Measurements from ENCODE around the gene PTPRM.

Gene PTPRM

DNA sequence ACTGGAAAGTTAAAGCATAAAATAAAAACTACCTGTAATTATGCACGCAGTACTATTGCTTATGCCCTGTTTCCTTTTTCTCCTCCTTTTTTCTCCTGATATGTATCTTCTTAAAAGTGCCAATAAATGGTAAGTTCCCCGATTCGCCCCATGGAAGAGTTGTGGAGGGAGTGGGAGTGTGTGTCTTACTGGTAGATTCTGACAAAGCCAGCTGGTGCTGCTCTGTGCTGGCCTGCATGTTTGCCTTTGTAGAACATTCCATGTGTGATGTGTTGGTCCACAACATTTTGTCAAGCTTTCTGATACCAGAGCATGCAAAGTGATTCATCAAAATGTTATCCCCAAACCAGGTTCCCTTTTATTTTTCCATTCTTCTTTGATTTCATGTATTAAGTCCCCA is 685.3 kb downstream of the PTPRM start:
- Histone ChIP-seq H3K4me1 (ENCODE audit: control insufficient read depth, insufficient read depth, low read length) (peaks cover 5% of the 10 kb centered on the region), H3K4me3 (ENCODE audit: low read length) (no peak overlapping the region), H3K27ac (ENCODE audit: low read length) (no peak overlapping the region), H3K9me3 (ENCODE audit: control insufficient read depth, insufficient read depth, low read length) (no peaks in the 10 kb centered on the region), H3K36me3 (ENCODE audit: control insufficient read depth, insufficient read depth, low read length) (no peaks in the 10 kb centered on the region), H3K27me3 (ENCODE audit: control insufficient read depth, insufficient read depth, low read length) (no peaks in the 10 kb centered on the region)
- DNase-seq (ENCODE audit: low read depth, low spot score) = no peak
- WGBS (ENCODE audit: insufficient coverage, insufficient read length) = no CpG with 5 or more reads among the region's 3 CpGs

DNA sequence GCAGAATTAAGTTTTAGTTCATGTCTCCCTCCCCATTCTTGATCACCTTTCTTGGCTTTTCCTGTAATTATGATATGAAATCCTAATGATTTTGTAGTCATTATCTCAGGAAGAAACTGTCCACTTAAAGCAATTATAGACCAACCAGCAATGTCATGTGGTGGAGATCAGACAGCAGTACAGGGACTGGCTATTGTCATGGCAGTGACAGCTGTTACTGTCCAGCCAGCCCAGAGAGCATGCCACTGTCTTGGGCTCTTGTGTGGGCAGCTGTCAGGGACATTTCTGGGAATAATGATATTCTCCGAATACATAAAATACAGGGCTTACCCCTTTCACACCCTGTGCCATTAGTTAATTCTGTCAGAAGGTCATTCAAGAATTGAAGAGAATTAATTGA is 686.8 kb downstream of the PTPRM start:
- H3K9me3 ChIP-seq (ENCODE audit: control insufficient read depth, insufficient read depth, low read length) = no peaks in the 10 kb centered on the region
- no CpG with 5 or more reads among the region's 1 CpG for WGBS (ENCODE audit: insufficient coverage, insufficient read length)
- peaks cover 5% of the 10 kb centered on the region for H3K4me1 ChIP-seq (ENCODE audit: control insufficient read depth, insufficient read depth, low read length)
- DNase-seq (ENCODE audit: low read depth, low spot score) = no peak
- H3K27me3 ChIP-seq (ENCODE audit: control insufficient read depth, insufficient read depth, low read length) = no peaks in the 10 kb centered on the region
- H3K27ac ChIP-seq (ENCODE audit: low read length) = no peak overlapping the region
- no peak overlapping the region for H3K4me3 ChIP-seq (ENCODE audit: low read length)
- H3K36me3 ChIP-seq (ENCODE audit: control insufficient read depth, insufficient read depth, low read length) = no peaks in the 10 kb centered on the region

DNA sequence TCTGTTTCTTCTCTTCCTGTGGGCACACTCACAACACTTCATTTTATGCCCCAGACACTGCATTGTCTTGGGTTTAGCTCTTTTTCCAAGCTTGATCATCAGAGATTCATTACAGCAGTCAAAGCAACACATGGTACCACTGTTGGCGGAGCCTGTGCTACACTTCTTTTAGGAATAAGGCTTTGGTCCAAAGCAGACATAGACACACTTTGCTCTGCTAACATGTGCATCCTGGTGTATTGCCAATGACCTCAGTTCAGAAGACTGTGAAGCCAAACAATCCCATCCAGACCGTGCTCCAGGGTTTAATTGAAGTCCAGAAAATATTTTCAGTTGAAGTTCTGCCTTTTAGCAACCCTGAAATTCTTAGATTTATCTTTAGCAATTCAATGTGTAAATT is 687.5 kb downstream of the PTPRM start:
- Histone ChIP-seq H3K27me3 (ENCODE audit: control insufficient read depth, insufficient read depth, low read length) (no peaks in the 10 kb centered on the region), H3K27ac (ENCODE audit: low read length) (no peak overlapping the region), H3K4me1 (ENCODE audit: control insufficient read depth, insufficient read depth, low read length) (peaks cover 5% of the 10 kb centered on the region), H3K9me3 (ENCODE audit: control insufficient read depth, insufficient read depth, low read length) (no peaks in the 10 kb centered on the region), H3K36me3 (ENCODE audit: control insufficient read depth, insufficient read depth, low read length) (no peaks in the 10 kb centered on the region), H3K4me3 (ENCODE audit: low read length) (no peak overlapping the region)
- DNase-seq (ENCODE audit: low read depth, low spot score) = no peak
- WGBS (ENCODE audit: insufficient coverage, insufficient read length) = no CpG with 5 or more reads among the region's 2 CpGs

DNA sequence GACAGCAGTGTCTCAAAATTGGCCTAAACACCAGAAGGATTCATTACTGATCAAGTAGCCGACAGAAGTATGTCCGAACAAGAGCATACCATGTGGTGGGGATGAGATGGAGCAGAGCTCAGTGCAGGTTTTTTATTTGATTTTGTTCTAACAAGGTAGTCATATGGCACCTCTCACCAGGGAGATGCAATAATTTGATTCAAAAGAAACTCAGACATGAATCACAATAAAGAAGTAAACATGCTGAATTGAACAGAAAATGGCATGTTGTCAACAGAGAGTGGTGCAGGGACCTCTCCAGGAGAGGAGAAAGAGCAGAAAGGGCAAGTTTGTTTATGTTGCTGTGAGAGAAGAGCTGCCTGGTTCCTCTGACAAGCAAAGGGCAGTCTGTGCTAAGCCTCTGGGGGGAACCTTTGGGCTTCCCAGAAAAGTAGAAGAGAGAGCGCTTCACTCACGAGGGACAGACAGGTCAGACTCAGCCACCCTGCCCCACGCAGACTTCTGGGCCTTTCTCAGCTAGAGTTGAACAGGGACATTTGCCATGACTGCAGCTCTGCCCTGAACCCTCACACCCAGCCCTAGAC is 690.8 kb downstream of the PTPRM start:
- no CpG with 5 or more reads among the region's 5 CpGs for whole genome bisulfite sequencing (ENCODE audit: insufficient coverage, insufficient read length)

DNA sequence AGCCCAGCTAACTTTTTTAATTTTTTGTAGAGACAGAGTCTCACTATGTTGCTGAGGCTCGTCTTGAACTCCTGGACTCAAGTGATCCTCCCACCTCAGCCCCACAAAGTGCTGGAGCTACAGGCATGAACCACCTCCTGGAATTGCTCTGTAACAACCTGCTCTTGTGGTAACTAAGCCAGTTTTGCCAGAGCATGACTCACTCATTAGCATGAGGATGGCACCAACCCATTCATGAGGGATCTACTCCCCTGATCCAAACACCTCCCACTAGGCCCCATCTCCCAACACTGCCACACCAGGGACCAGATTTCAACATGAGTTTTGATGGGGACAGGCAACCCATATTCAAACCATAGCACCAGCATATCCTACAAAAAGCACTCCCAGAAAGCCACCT is 693.2 kb downstream of the PTPRM start:
- H3K4me1 ChIP-seq (ENCODE audit: control insufficient read depth, insufficient read depth, low read length) = peaks cover 5% of the 10 kb centered on the region
- no peaks in the 10 kb centered on the region for H3K36me3 ChIP-seq (ENCODE audit: control insufficient read depth, insufficient read depth, low read length)
- H3K27me3 ChIP-seq (ENCODE audit: control insufficient read depth, insufficient read depth, low read length) = no peaks in the 10 kb centered on the region
- H3K27ac ChIP-seq (ENCODE audit: low read length) = no peak overlapping the region
- no peak for DNase-seq (ENCODE audit: low read depth, low spot score)
- H3K9me3 ChIP-seq (ENCODE audit: control insufficient read depth, insufficient read depth, low read length) = no peaks in the 10 kb centered on the region
- WGBS (ENCODE audit: insufficient coverage, insufficient read length) = no CpG with 5 or more reads among the region's 1 CpG
- H3K4me3 ChIP-seq (ENCODE audit: low read length) = no peak overlapping the region

More for the DNA sequence above, 690.8 kb downstream of the PTPRM start:
- Histone ChIP-seq H3K9me3 (ENCODE audit: control insufficient read depth, insufficient read depth, low read length) (no peaks in the 10 kb centered on the region), H3K4me1 (ENCODE audit: control insufficient read depth, insufficient read depth, low read length) (peaks cover 8% of the 10 kb centered on the region), H3K27ac (ENCODE audit: low read length) (no peak overlapping the region), H3K4me3 (ENCODE audit: low read length) (no peak overlapping the region), H3K27me3 (ENCODE audit: control insufficient read depth, insufficient read depth, low read length) (no peaks in the 10 kb centered on the region), H3K36me3 (ENCODE audit: control insufficient read depth, insufficient read depth, low read length) (no peaks in the 10 kb centered on the region)
- no peak for DNase-seq (ENCODE audit: low read depth, low spot score)

DNA sequence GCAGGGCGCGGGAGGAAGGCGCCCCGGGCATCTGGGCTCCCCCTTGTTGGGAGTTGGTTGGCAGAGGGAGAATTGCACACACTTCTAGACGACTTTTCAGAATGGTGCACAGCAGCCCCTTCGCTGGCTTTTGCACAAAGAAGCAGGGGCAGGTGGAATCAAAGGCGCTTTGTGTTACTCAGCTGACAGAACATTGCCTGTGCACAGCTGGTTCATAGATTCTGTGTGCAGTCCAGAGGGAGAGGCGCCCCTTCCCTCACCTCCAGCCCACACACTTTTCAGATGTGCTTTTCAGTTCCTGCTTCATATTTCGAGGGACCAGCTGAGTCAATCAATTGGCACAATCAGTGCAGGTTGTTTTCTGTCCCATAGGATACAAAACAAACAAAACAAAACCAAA is 693.7 kb downstream of the PTPRM start:
- DNase-seq (ENCODE audit: low read depth, low spot score) = no peak
- H3K36me3 ChIP-seq (ENCODE audit: control insufficient read depth, insufficient read depth, low read length) = no peaks in the 10 kb centered on the region
- H3K9me3 ChIP-seq (ENCODE audit: control insufficient read depth, insufficient read depth, low read length) = no peaks in the 10 kb centered on the region
- WGBS (ENCODE audit: insufficient coverage, insufficient read length) = no CpG with 5 or more reads among the region's 9 CpGs
- H3K4me1 ChIP-seq (ENCODE audit: control insufficient read depth, insufficient read depth, low read length) = peaks cover 5% of the 10 kb centered on the region
- no peak overlapping the region for H3K4me3 ChIP-seq (ENCODE audit: low read length)
- no peaks in the 10 kb centered on the region for H3K27me3 ChIP-seq (ENCODE audit: control insufficient read depth, insufficient read depth, low read length)
- no peak overlapping the region for H3K27ac ChIP-seq (ENCODE audit: low read length)

DNA sequence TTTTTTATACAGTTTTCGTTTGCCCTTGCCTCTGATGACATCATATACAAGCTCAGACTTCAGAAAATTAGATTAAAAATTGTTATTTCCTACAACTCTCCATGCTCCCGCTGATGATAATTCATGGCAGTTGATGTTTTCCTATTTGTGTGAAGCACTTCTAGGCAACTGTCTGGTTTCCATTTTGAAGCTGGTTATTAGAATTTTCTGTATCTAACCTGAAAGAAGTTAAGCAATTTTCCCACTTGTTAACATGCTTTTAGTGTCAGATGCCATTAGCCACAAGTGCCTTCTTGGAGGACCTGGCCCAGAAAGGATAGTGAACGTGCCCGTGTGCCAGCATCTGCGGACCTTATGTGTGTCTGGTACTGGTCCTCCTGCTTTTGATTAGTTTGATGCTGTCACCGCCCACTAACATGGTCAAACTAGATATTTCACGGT is 694.6 kb downstream of the PTPRM start:
- Histone ChIP-seq H3K4me3 (ENCODE audit: low read length) (no peak overlapping the region), H3K36me3 (ENCODE audit: control insufficient read depth, insufficient read depth, low read length) (no peaks in the 10 kb centered on the region), H3K27ac (ENCODE audit: low read length) (no peak overlapping the region), H3K27me3 (ENCODE audit: control insufficient read depth, insufficient read depth, low read length) (no peaks in the 10 kb centered on the region), H3K9me3 (ENCODE audit: control insufficient read depth, insufficient read depth, low read length) (no peaks in the 10 kb centered on the region), H3K4me1 (ENCODE audit: control insufficient read depth, insufficient read depth, low read length) (peaks cover 5% of the 10 kb centered on the region)
- WGBS (ENCODE audit: insufficient coverage, insufficient read length) = no CpG with 5 or more reads among the region's 7 CpGs
- no peak for DNase-seq (ENCODE audit: low read depth, low spot score)

DNA sequence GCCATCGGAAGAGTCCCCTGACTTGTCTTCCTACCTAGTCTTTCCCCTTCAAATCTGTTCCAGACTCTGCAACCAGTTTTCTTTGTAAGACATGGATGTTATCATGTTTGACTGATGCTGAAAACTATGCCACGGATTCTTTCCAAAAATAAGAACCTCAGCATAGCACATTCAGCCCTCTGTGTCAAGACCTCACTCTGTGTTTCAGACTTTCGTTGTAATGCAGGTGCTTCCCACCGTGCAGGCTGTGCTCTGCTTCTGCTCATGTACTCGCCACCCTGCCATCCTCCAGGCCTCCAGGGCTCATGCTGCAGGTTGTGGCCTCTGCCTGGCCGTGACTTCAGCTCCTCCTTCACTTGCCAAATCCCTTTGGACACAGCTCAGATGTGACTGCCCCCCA is 695.1 kb downstream of the PTPRM start:
- DNase-seq (ENCODE audit: low read depth, low spot score) = no peak
- WGBS (ENCODE audit: insufficient coverage, insufficient read length) = no CpG with 5 or more reads among the region's 6 CpGs
- H3K27me3 ChIP-seq (ENCODE audit: control insufficient read depth, insufficient read depth, low read length) = no peaks in the 10 kb centered on the region
- no peaks in the 10 kb centered on the region for H3K36me3 ChIP-seq (ENCODE audit: control insufficient read depth, insufficient read depth, low read length)
- no peak overlapping the region for H3K4me3 ChIP-seq (ENCODE audit: low read length)
- no peak overlapping the region for H3K27ac ChIP-seq (ENCODE audit: low read length)
- H3K4me1 ChIP-seq (ENCODE audit: control insufficient read depth, insufficient read depth, low read length) = peaks cover 5% of the 10 kb centered on the region
- no peaks in the 10 kb centered on the region for H3K9me3 ChIP-seq (ENCODE audit: control insufficient read depth, insufficient read depth, low read length)

DNA sequence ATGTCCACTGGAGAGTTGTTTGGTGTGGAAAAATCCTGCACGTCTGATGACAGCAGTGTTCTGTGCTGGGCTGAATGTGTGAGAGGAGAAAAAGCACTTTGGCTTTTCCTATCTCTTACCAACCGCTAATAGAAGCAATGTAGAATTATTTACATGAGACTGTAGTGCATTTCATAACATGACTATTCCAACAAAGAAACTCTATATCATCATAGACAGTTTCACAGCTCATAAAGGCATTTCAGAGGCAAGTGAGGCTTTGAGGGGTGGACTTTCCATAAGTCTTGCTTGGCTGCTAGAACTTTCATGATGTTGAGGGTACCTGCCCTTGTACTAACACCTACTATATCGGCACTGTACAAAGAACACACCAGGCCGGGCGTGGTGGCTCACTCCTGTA is 697.0 kb downstream of the PTPRM start:
- no peaks in the 10 kb centered on the region for H3K27me3 ChIP-seq (ENCODE audit: control insufficient read depth, insufficient read depth, low read length)
- no peak overlapping the region for H3K27ac ChIP-seq (ENCODE audit: low read length)
- H3K4me3 ChIP-seq (ENCODE audit: low read length) = no peak overlapping the region
- peaks cover 5% of the 10 kb centered on the region for H3K4me1 ChIP-seq (ENCODE audit: control insufficient read depth, insufficient read depth, low read length)
- DNase-seq (ENCODE audit: low read depth, low spot score) = no peak
- no CpG with 5 or more reads among the region's 5 CpGs for WGBS (ENCODE audit: insufficient coverage, insufficient read length)
- no peaks in the 10 kb centered on the region for H3K36me3 ChIP-seq (ENCODE audit: control insufficient read depth, insufficient read depth, low read length)
- H3K9me3 ChIP-seq (ENCODE audit: control insufficient read depth, insufficient read depth, low read length) = no peaks in the 10 kb centered on the region

DNA sequence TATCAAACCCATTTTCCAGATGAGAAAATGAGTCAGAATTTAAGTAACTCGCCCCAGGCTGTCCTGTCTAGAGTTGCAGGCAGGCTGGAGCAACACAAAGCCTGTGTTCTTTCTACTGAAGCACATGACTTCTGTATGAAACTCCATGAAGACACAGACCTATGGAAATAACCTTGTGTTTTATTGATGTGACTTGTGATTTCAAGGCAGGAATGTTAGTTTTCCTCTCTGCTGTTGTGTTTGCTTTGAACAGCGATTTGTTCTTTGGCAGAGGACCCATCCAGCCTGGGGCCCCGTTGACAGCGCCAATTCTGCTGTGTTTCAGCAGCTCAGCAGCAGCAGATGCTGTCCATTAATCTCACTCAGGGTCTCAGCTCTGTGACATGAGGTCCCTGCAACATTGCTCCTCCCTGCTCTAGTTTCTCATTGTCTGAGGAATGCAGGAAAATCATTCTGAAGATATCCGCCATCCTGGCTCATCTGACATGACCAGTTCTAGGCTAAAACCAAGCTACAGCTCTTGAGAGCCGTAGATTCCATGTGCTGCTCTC is 697.8 kb downstream of the PTPRM start:
- no CpG with 5 or more reads among the region's 6 CpGs for WGBS (ENCODE audit: insufficient coverage, insufficient read length)
- H3K36me3 ChIP-seq (ENCODE audit: control insufficient read depth, insufficient read depth, low read length) = no peaks in the 10 kb centered on the region
- H3K4me1 ChIP-seq (ENCODE audit: control insufficient read depth, insufficient read depth, low read length) = peaks cover 5% of the 10 kb centered on the region
- H3K27me3 ChIP-seq (ENCODE audit: control insufficient read depth, insufficient read depth, low read length) = no peaks in the 10 kb centered on the region
- no peaks in the 10 kb centered on the region for H3K9me3 ChIP-seq (ENCODE audit: control insufficient read depth, insufficient read depth, low read length)
- no peak for DNase-seq (ENCODE audit: low read depth, low spot score)
- H3K27ac ChIP-seq (ENCODE audit: low read length) = no peak overlapping the region
- H3K4me3 ChIP-seq (ENCODE audit: low read length) = no peak overlapping the region

DNA sequence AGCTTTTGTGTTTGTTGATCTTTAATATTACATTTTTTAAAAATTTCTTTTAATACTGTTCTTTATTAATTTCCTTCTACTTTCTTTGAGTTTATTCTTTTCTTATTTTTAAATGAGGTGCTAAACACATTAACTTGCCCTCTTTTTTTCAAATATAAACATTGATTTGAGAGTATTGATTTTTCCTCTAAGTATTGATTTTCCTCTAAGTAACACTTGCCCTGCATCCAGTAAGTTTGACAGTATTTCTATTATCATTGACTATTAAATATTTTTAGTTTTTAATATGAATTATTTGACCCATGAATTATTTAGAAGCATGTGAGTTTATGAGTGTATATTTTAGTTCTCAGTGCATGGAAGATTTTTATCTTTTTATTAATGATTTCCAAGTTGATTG is 705.1 kb downstream of the PTPRM start:
- H3K4me3 ChIP-seq (ENCODE audit: low read length) = no peak overlapping the region
- DNase-seq (ENCODE audit: low read depth, low spot score) = no peak
- no peaks in the 10 kb centered on the region for H3K9me3 ChIP-seq (ENCODE audit: control insufficient read depth, insufficient read depth, low read length)
- H3K27ac ChIP-seq (ENCODE audit: low read length) = no peak overlapping the region
- no peaks in the 10 kb centered on the region for H3K27me3 ChIP-seq (ENCODE audit: control insufficient read depth, insufficient read depth, low read length)
- no peaks in the 10 kb centered on the region for H3K4me1 ChIP-seq (ENCODE audit: control insufficient read depth, insufficient read depth, low read length)
- no peaks in the 10 kb centered on the region for H3K36me3 ChIP-seq (ENCODE audit: control insufficient read depth, insufficient read depth, low read length)

Measured in iPS DF 6.9 (cell line).